Panc1 (cell line): Measurements from ENCODE around the gene P2RY11. TPM values are rescaled to one million over a fixed set of nuclear protein-coding genes. Genes with fewer than 3 reads are reported as not detected.
A peak's percentile ranks its signal among the peaks of the same experiment; 100 is the strongest.

Experiments
- ATAC-seq: fragments of 200-7000 bp; cut with Tn5 transposase; 2 replicates; pipeline ENCODE4 v1.9.1; 2020; ENCODE audit warnings: mild to moderate bottlenecking, moderate library complexity
- BruUV-seq: library from RNA; stranded (reverse); fragments of 400-500 nt; replicated peaks from 2 replicates; lab custom pipeline; 2021; lab: Mats Ljungman, UMichigan
- CTCF ChIA-PET: fragments of 300-600 bp; sonication (Branson Sonifier 250); formaldehyde crosslinking; loops from one replicate; lab custom pipeline; 2022; ENCODE audit warnings: antibody characterized with exemption; lab: Charles Lee
- POLR2A ChIA-PET: fragments of 300-600 bp; sonication (Branson Sonifier 250); formaldehyde crosslinking; loops from one replicate; lab custom pipeline; 2022; ENCODE audit warnings: antibody characterized with exemption; lab: Charles Lee
- DNase-seq: peaks from one replicate; pipeline ENCODE4 v3.0.0-alpha.2; 2010; ENCODE audit warnings: low read depth, low spot score
- H3K27ac ChIP-seq: 2 replicates; pipeline ENCODE4 v1.5.1; 2011; ENCODE audit warnings: mild to moderate bottlenecking, low read length, inconsistent platforms
- H3K27me3 ChIP-seq: fragments of 200-500 bp; sonication (Bioruptor generic); 2 replicates; pipeline ENCODE4 v1.6.0; 2014; ENCODE audit warnings: low read length, inconsistent platforms; ENCODE audit not compliant: control insufficient read depth, insufficient read depth
- H3K36me3 ChIP-seq: fragments of 200-500 bp; sonication (Bioruptor generic); 2 replicates; pipeline ENCODE4 v1.5.1; 2014; ENCODE audit warnings: inconsistent platforms, mild to moderate bottlenecking, low read length, moderate library complexity; ENCODE audit not compliant: control insufficient read depth, insufficient read depth
- H3K4me1 ChIP-seq: 2 replicates; pipeline ENCODE4 v1.5.1; 2011; ENCODE audit warnings: inconsistent platforms, mild to moderate bottlenecking, low read length, moderate library complexity; ENCODE audit not compliant: control insufficient read depth, insufficient read depth
- H3K4me3 ChIP-seq, 2 experiments: 2 replicates each; pipeline ENCODE4 v1.5.1; 2011 to 2012; ENCODE audit warnings: low read depth in 2 of 2, low read length in 2 of 2, mild to moderate bottlenecking in 2 of 2, inconsistent platforms in 1 of 2, moderate library complexity in 1 of 2
- H3K9me3 ChIP-seq: fragments of 200-500 bp; sonication (Bioruptor generic); 2 replicates; pipeline ENCODE4 v1.5.1; 2014; ENCODE audit warnings: low read depth, mild to moderate bottlenecking, inconsistent platforms, low read length, moderate library complexity; ENCODE audit not compliant: control insufficient read depth, insufficient read depth
- CTCF ChIP-seq: fragments of 450-650 bp; IDR thresholded peaks from 2 replicates; pipeline ENCODE4 v1.5.1; 2017; ENCODE audit warnings: mild to moderate bottlenecking
- POLR2AphosphoS5 ChIP-seq: IDR thresholded peaks from 2 replicates; pipeline ENCODE4 v1.6.1; 2012; ENCODE audit warnings: mild to moderate bottlenecking, low read depth, low read length, moderate library complexity
- REST ChIP-seq, 2 experiments: IDR thresholded peaks; 2 replicates each; pipeline ENCODE4 v1.6.1; 2011 to 2012; ENCODE audit warnings: low read depth in 2 of 2, control low read depth in 1 of 2, low read length in 1 of 2, mild to moderate bottlenecking in 1 of 2, moderate library complexity in 1 of 2; ENCODE audit not compliant: insufficient read depth in 1 of 2
- SIN3A ChIP-seq: IDR thresholded peaks from 2 replicates; pipeline ENCODE4 v1.6.1; 2012; ENCODE audit warnings: low read depth, mild to moderate bottlenecking, low read length, moderate library complexity, borderline replicate concordance; ENCODE audit not compliant: insufficient read depth
- TCF7L2 ChIP-seq: IDR thresholded peaks from 2 replicates; pipeline ENCODE4 v1.6.1; 2011; ENCODE audit warnings: mild to moderate bottlenecking, low read depth, low read length, inconsistent platforms
- in situ Hi-C: cut with HindIII; loops from 2 replicates; pipeline ENCODE4 v1.10.0; 2016; ENCODE audit warnings: low sequenced_read_pairs, low pct_unique_long_range_greater_than_20kb
- intact Hi-C: fragments of 100-400 bp; cut with micrococcal nuclease; formaldehyde crosslinking; loops from one replicate; pipeline ENCODE4 v1.10.0; 2022; ENCODE audit not compliant: unreplicated experiment
- total RNA-seq: library from RNA; stranded (reverse); gene quantifications from one replicate; pipeline ENCODE4 v1.2.1, GENCODE V29; 2021; ENCODE audit not compliant: unreplicated experiment

P2RY11 gene
- total RNA-seq, 1 experiment from 2014 or later = 12.5 TPM

- Histone ChIP-seq H3K4me1 (no peaks in the 10 kb centered on the region), H3K9me3 (no peaks in the 10 kb centered on the region), H3K27ac (no peak overlapping the region), H3K27me3 (no peaks in the 10 kb centered on the region), H3K36me3 (no peaks in the 10 kb centered on the region), H3K4me3 (no peak overlapping the region)
- ATAC-seq (no peak), DNase-seq (no peak)
- no peak for TF ChIP-seq POLR2AphosphoS5
- no peak for TF ChIP-seq TCF7L2
- no peak for TF ChIP-seq REST (IDR thresholded peaks at IDR 0.05; ENCODE audit: insufficient read depth in 1 of 2, low read depth in 2 of 2, low read length in 1 of 2)
- no peak for TF ChIP-seq CTCF
- no peak for TF ChIP-seq SIN3A
- no TSS peak for BruUV-seq
- POLR2A ChIA-PET = no interaction called here
- in situ Hi-C loops = no loop called here
- CTCF ChIA-PET = no interaction called here
- intact Hi-C loops = no loop called here
Observed at GRCh38 chr19:10070730-10071446, 40.6 kb upstream of the P2RY11 start.

GRCh38 chr19:10074153-10074552 lies 37.3 kb upstream of the P2RY11 start:
- no peaks in the 10 kb centered on the region for H3K9me3 ChIP-seq
- no TSS peak for BruUV-seq
- H3K27me3 ChIP-seq = no peaks in the 10 kb centered on the region
- ATAC-seq (peak; percentile 71), DNase-seq (no peak)
- POLR2A ChIA-PET = no interaction called here
- intact Hi-C loops = no loop called here
- H3K27ac ChIP-seq = no peak overlapping the region
- H3K36me3 ChIP-seq = no peaks in the 10 kb centered on the region
- TF ChIP-seq POLR2AphosphoS5 (no peak), CTCF (peak; percentile 66; the same call in 1 of the 2 replicates)
- H3K4me3 ChIP-seq = no peak overlapping the region
- CTCF ChIA-PET = interaction anchor here (0.6 kb wide), 1 partner anchor 142 kb away, joined by 3 read pairs; no protein-coding TSS in a partner anchor
- in situ Hi-C loops = no loop called here
- H3K4me1 ChIP-seq = no peaks in the 10 kb centered on the region
